AG09309 (cell line): Measurements from ENCODE around the gene ASCL5.

Experiments
- DNase-seq: peaks from one replicate; pipeline ENCODE4 v3.0.0-alpha.2; 2010; ENCODE audit warnings: low read depth
- H3K4me3 ChIP-seq: 2 replicates; pipeline ENCODE4 v1.5.1; 2011; ENCODE audit warnings: mild to moderate bottlenecking, low read depth, low read length, moderate library complexity; ENCODE audit not compliant: control insufficient read depth
- TF ChIP-seq, protein P1 (sequence below): IDR thresholded peaks from 2 replicates; pipeline ENCODE4 v1.5.1; 2011; ENCODE audit warnings: mild to moderate bottlenecking, low read depth, low read length, inconsistent platforms; ENCODE audit not compliant: insufficient read depth, control insufficient read depth; ENCODE audit errors: missing control alignments

ASCL5 gene

DNA sequence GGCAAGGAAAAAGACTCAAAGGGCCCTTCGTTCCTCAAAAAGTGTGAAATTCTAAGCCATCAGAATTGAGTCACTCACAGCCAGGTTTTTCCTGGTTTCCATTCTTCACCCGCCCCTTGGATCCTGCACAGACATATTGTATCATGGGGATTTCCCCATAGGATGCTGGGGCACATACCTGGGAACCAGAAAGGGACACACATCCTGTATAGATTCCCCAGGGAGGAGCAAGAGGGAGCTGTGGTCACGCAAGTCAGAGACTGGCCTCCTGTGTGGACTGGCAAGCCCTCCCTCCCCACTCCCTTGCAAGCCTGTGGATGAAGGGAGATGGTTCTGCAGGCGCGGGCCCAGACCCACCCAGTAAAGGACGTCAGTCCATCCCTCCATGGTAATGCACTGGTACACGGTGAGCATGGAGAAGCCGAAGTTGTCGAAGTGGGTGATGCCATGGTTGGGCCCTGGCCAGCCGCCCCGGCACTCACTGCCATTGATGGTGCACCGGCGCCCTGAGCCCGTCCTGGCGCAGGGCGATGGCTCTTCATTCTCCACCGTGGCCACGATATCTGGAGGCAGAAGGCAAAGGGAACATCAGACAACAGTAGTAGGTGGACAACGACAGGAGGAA, 38.0 kb downstream of the ASCL5 start:
- no peak for DNase-seq
- TF ChIP-seq, protein P1, sequence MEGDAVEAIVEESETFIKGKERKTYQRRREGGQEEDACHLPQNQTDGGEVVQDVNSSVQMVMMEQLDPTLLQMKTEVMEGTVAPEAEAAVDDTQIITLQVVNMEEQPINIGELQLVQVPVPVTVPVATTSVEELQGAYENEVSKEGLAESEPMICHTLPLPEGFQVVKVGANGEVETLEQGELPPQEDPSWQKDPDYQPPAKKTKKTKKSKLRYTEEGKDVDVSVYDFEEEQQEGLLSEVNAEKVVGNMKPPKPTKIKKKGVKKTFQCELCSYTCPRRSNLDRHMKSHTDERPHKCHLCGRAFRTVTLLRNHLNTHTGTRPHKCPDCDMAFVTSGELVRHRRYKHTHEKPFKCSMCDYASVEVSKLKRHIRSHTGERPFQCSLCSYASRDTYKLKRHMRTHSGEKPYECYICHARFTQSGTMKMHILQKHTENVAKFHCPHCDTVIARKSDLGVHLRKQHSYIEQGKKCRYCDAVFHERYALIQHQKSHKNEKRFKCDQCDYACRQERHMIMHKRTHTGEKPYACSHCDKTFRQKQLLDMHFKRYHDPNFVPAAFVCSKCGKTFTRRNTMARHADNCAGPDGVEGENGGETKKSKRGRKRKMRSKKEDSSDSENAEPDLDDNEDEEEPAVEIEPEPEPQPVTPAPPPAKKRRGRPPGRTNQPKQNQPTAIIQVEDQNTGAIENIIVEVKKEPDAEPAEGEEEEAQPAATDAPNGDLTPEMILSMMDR: no peak
- no peak overlapping the region for H3K4me3 ChIP-seq

DNA sequence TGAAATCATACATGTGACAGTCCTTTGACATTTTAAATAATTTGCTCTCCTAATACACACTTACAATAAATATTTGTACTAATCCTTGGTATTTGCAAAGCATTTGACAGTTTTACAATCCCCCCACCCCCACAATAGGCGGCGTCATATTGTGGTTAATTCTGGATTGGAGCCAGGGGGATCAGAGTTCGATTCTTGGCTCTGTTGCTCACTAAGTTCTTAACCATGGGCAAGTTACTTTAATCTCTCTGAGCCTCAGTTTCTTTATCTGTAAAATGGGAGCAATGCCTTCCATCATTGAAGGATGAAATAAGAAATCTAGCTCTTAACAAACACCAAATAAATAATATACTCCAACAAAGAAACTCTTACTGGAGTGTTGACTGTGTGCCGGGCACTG, 38.6 kb downstream of the ASCL5 start:
- H3K4me3 ChIP-seq: no peak overlapping the region
- DNase-seq: no peak
- TF ChIP-seq, protein P1: no peak

DNA sequence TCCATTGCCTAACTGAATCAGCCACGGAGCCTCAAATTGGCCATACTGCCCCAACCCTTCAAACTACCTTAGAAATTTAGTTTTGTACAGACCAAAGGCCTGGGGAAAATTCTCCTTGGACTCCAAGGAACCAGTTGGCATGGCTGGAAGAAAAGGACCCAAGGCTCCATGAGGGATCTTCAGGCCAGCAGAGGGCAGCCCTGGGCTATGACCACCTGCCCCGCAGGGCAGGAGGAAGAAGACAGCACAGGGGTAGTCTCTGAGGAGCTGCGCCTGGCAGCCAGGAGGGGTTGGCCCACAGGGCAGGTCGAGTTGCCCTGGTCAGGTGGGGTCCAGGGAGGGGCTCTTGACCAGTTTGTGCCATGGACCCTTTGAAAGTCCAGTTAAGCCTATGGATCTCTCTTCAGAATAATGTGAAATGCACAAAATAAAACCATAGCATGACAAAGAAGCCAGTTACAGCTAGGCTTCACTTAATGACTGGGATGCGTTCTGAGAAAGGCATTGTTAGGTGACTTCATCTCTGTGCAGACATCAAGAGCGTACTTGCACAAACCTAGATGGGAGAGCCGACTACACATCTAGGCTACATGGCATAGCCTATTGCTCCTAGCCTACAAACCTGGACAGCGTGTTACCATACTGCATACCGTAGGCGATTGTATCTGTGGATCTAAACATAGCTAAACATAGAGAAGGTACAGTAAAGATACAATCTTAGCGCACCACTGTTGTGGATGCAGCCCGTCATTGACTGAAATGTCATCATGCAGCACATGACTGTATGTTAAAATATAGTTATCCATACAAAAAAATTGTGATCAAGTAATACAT, 40.9 kb downstream of the ASCL5 start:
- TF ChIP-seq, protein P1: peak; percentile 85
- DNase-seq: no peak
- no peak overlapping the region for H3K4me3 ChIP-seq

DNA sequence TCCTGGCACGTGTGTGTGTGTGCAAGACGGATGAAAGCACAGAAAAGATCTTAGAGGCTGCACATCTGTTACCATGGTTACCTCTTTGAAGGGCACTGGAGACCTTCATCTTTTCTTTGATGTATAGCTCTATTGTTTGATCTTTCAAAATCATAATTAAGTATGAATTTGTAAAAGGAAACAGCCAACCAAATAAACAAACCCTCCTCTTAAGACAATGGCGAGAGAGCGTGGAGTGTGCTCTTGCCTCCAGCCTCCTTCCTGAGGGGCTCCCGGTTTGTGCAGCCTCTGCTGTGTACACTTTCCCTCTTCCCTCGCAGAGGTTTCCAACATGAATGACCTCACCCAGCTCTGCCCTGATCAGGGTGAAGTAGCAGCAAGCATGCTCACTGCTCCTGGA, 42.7 kb downstream of the ASCL5 start:
- TF ChIP-seq, protein P1: no peak
- no peak for DNase-seq
- H3K4me3 ChIP-seq: no peak overlapping the region

DNA sequence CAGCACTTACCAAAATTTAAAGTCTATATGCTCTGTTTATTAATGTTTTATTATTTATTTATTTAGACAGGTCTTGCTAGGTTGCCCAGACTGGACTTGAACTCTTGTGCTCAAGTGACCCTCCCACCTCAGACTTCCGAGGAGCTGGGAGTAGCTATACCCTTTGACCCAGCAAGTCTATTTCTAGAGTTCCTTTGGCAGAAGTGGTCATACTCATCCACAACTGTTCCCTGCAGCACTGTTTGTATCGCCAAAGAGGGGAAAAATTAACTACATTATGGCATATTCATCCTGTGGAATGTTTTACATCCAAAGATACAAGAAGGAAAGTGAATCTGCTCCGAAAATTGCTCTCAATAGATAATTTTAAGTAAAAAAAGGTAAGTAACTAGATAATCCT, 43.2 kb downstream of the ASCL5 start:
- DNase-seq: no peak
- no peak overlapping the region for H3K4me3 ChIP-seq
- TF ChIP-seq, protein P1: no peak

DNA sequence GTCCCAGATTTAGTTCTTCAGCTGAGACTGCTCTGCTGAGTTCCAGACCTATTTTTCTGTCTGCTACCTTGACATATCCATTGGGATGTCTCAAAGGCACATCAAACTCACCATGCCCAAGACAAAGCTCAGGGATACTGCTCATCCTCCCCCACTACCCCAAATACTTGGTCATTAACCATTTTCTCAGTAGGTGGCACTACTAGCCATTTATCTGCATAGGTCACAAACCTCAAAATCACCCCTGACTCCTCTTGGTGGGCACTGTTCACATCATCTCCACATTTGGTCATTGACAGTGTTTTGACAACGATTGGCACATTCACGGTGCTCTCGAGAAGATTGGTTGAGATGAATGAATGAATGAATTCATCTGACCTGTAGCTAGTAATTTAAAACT, 46.8 kb downstream of the ASCL5 start:
- TF ChIP-seq, protein P1: no peak
- no peak overlapping the region for H3K4me3 ChIP-seq
- DNase-seq: no peak

DNA sequence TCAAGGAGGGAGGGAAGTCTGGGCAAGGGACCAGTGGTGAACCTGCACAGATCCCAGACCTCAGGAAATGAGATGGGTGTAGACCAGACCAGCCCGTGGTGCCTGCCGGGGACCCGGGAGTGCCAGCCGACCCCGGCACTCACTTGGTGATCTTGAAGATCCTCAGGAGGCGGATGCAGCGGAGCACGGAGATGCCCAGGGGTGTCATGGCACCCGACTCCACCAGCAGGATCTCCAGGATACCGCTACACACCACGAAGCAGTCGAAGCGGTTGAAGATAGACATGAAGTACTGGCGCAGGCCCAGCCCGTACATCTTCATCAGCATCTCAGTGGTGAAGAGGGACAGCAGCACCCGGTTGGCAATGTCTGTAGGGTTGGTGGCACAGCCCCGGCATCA, 49.2 kb downstream of the ASCL5 start:
- DNase-seq: no peak
- no peak overlapping the region for H3K4me3 ChIP-seq
- TF ChIP-seq, protein P1: no peak
